Nucleus accumbens (tissue), 56 donors: ENCODE results near the gene BNIP5.
A peak's percentile ranks its signal among the peaks of the same experiment; 100 is the strongest.
"Not testable (repeated sequence)": the region's sequence is repeated elsewhere in the genome, so short reads cannot be mapped to it uniquely, and the experiment has no call there.

Experiments used
- DNase-seq, 56 donors: peaks; one replicate each; lab custom pipeline; 2025; lab: John Stamatoyannopoulos, UW

The BNIP5 gene

DNA sequence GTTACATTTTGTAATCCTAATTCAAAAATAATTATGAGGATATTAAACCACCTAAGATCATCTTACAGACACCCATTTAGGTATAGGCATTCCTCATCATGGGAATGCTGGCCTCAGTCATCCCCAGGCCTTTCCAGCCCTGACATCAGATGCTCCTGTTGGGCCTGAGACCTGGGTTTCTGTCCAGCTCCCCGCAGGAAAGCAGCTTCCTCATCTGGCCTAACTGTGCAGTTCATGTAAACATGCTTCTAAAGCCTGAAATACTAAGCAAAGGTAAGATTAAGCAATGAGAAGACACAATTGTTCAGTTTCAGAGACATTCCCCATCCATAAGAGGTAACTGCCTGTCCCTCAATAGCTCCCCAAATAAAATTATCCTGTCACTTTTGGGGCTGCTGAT, 31.7 kb upstream of the BNIP5 start:
- no peak for DNase-seq

- DNase-seq = no peak
Observed at GRCh38 chr6:36367743-36368142, 31.1 kb upstream of the BNIP5 start.

- DNase-seq = no peak
Observed at GRCh38 chr6:36364669-36365479, 28.2 kb upstream of the BNIP5 start.

- DNase-seq = not testable (repeated sequence)
Observed at GRCh38 chr6:36364061-36364635, 27.5 kb upstream of the BNIP5 start.

DNA sequence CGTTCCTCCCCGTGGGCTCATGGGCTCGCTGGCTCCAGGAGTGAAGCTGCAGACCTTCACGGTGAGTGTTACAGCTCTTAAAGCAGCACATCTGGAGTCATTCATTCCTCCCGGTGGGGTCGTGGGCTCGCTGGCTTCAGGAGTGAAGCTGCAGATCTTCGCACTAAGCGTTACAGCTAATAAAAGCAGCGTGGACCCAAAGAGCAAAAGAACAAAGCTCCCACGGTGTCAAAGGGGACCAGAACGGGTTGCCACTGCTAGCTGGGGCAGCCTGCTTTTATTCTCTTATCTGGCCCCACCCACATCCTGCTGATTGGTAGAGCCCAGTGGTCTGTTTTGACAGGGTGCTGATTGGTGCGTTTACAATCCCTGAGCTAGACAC, 26.7 kb upstream of the BNIP5 start:
- DNase-seq = not testable (repeated sequence)

DNA sequence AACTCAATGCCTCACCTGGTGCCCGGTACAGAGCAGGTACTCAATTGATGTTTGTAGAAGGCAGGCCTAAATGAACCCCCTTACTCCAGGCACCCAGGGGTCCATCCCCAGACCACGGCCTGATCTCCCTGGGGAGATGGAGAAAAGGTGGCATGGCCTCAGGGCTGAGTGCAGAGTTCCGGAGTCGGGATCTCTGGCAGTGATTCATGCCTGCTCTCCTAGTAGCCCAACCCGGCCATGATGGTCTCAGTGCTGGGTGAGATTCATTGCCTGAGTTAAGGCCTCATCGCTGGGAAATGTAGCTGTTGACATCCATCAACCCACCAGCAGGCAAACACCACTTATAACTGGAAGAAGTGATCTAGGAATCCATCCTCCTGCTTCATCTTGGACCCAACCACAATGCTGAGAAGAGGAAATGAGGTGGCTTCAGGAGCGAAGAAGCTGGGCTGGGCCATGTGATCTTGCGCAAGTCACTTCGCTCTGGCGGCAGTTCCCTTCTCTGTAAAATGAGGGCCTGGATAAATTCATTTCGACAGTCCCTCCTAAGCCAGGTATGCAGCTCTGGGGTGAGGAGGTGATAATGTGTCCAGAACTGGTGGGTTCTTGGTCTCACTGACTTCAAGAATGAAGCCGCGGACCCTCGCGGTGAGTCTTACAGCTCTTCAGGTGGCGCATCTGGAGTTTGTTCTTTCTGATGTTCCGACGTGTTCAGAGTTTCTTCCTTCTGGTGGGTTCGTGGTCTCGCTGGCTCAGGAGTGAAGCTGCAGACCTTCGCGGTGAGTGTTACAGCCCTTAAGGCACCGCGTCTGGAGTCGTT, 26.1 kb upstream of the BNIP5 start:
- no peak for DNase-seq

DNA sequence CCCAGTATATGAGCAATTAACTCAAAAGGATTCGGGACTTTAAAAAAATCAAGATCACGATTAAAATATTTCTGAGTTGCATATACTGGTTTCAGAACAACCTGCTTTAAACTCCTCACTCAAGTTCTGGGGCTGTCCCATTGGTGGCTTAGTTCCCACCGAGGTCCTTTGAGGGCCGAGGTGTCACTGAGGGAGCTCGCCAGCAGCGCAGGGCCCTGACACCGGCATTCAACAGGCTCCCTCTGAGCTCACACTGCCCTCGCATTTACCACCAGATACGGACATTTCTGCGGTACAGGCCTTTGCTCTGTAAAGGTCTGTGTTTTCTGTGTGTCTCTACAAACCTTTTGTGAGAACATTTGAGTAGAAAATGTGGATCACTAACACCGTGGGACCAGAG, 24.4 kb upstream of the BNIP5 start:
- DNase-seq = no peak

- peak in 50 of 56 donors; percentile 10 to 86 (median 62) for DNase-seq
Observed at GRCh38 chr6:36360241-36361054, 23.8 kb upstream of the BNIP5 start.

DNA sequence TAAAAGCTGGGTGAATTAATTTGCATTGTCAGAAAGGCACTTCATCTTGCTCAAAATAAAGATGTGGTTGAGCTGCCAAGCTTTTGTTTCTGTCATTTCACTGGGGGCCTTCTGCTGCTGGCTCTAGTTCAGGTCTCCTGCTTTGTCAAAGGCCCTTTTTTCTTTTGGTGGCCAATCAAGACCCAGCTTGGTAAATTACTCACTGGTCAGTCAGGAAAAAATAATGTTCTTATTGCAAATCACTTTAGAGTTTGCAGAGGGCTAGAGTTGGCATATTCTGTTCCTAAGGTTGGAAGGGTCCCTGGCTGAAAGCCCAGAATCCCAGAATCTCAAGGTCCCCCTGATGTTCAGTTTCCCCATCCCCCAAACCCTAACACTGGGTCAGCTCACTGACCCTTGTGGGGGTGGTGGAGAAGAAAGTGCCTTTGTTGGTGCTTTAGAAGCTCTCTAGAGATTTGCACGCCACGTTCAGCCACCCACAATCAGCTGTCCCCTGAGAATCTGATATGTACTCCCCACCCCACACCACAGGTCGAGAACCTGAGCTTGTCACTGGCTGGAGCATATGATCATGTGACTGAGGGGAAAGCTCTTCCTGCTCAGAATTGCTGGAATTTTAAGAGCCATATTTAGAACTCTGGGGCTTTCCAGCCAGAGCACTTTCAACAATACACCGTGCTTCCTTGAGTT, 21.7 kb upstream of the BNIP5 start:
- DNase-seq = peak in 42 of 56 donors; percentile 7 to 82 (median 42)

GRCh38 chr6:36357872-36358225, 21.2 kb upstream of the BNIP5 start:
- peak in 2 of 56 donors; percentile 43 for DNase-seq

DNA sequence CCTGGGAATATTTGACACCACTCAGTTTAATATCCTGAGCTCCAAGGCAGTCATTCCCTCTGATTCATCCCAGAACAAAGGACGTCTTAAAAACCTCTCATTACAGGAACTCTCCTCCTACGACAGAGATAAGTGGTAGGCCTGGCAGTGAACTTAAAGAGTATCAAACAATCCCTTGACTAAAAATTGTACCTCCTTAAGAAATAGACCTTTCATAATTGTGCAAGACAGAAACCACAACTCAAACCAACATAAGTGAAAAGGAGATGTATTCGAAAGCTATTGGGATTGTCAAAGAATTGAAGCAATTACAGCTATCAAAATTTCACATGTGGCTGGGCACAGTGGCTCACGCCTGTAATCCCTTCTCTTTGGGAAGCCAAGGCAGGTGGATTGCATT, 19.1 kb upstream of the BNIP5 start:
- DNase-seq = no peak

- peak in 1 of 56 donors; percentile 9 for DNase-seq
Observed at GRCh38 chr6:36353411-36353915, 16.8 kb upstream of the BNIP5 start.

DNA sequence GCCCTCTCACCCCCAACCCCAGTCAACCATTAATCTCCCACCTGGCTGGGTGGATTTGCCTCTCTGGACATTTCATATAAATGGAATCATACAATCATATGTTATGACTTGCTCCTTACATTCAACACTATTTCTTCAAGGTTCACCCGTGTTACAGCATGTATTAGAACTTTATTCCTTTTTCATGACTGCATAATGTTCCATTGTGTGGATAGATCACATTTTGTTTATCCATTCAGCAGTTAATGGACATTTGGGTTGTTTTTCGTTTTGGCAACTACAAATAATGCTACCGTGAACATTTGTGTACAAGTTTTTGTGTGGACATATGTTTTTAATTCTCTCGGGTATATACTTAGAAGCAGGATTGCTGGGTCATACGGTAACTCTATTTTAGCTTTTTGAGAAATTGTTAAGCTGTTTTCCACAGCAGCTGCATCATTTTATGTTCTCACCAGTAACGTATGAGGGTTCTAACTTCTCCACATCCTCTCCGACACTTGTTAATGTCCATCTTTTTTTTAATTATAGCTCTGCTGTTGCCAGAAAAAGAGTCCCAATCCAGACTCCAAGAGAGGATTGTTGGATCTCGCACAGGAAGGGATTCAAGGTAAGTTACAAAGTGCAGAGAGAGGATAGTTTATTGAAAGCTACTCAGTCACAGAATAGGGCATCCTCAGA, 15.9 kb upstream of the BNIP5 start:
- DNase-seq = no peak

GRCh38 chr6:36350681-36351571, 14.2 kb upstream of the BNIP5 start:
- DNase-seq = no peak

DNA sequence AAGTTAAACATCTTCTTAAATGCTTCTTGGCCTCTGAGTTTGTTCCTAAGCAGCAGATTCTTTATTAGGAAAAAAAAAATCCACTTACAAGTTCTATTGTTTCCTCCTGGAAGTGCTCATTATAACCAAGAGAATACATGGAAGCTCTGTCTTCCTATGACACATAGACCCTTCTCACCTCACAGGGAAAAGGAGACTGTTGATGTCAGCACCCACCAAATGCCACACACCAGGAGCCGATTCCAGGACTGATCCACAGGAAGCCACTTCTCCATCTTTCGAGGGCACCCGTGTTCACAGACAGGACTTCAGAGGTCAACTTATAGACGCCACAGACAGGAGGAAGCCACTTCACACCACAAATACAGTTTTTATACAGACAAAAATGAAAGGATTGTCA, 13.4 kb upstream of the BNIP5 start:
- no peak for DNase-seq

DNA sequence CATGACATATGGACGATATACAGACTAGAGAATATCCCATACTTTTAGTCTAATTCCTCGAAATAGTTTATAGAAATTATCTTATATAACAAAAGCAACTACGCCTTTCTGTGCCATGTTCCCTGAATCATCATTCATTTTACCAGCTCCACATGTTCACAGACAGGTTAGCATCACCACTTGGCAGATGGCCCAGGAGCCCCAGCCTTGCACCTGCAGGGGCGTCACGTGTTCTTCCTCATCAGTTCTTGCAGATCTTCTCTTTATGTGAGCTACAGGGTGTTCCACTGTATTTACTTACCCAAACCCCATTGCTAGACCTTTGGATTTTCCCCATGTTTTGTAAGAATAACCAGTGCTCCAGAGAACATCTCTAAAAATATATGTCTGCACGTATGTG, 12.6 kb upstream of the BNIP5 start:
- peak in 23 of 56 donors; percentile 4 to 61 (median 33) for DNase-seq

- DNase-seq = no peak
Observed at GRCh38 chr6:36347621-36348020, 10.9 kb upstream of the BNIP5 start.
